ENCODE data around the gene DEFB125. TPM values are rescaled to one million over a fixed set of nuclear protein-coding genes. Genes with fewer than 3 reads are reported as not detected.
"Not testable (repeated sequence)": the region's sequence is repeated elsewhere in the genome, so short reads cannot be mapped to it uniquely, and the experiment has no call there.

The DEFB125 gene
- total RNA-seq, 2 experiments from 2014 or later, result not detected

- CTCF ChIA-PET, result interaction anchor here (0.9 kb wide), 1 partner anchor 9 kb away, joined by 3 read pairs; no protein-coding TSS in a partner anchor
- no peaks in the 10 kb centered on the region for H3K4me1 Mint-ChIP-seq
- ATAC-seq (no peak), DNase-seq (no peak)
- POLR2A ChIA-PET, result no interaction called here
- no peak overlapping the region for H3K27ac Mint-ChIP-seq
- H3K9me3 Mint-ChIP-seq (ENCODE audit: low read depth), result peaks cover 13% of the 10 kb centered on the region
- H3K36me3 Mint-ChIP-seq (ENCODE audit: low read depth), result no peaks in the 10 kb centered on the region
- peaks cover 51% of the 10 kb centered on the region for H3K27me3 Mint-ChIP-seq
- intact Hi-C loops (cut with DNase I, micrococcal nuclease), result no loop called here
- H3K4me3 Mint-ChIP-seq, result no peak overlapping the region
Observed at GRCh38 chr20:95215-95614, 7.7 kb downstream of the DEFB125 start.

- H3K4me1 Mint-ChIP-seq; ATAC-seq; H3K4me3 Mint-ChIP-seq; intact Hi-C loops (cut with DNase I, micrococcal nuclease); H3K27ac Mint-ChIP-seq; DNase-seq; CTCF ChIA-PET; H3K36me3 Mint-ChIP-seq (ENCODE audit: low read depth): not testable (repeated sequence)
- POLR2A ChIA-PET, result interaction anchor here (0.6 kb wide), 1 partner anchor 130 kb away, joined by 3 read pairs; no protein-coding TSS in a partner anchor
- peaks cover 41% of the 10 kb centered on the region for H3K27me3 Mint-ChIP-seq
- peaks cover 13% of the 10 kb centered on the region for H3K9me3 Mint-ChIP-seq (ENCODE audit: low read depth)
Observed at GRCh38 chr20:97691-98090, 10.2 kb downstream of the DEFB125 start.

GRCh38 chr20:101975-102374, 14.5 kb downstream of the DEFB125 start:
- ChIA-PET CTCF (interaction anchor here (1.0 kb wide), 1 partner anchor 229 kb away, joined by 3 read pairs; no protein-coding TSS in a partner anchor), POLR2A (no interaction called here)
- Mint-ChIP-seq H3K27ac (no peak overlapping the region), H3K9me3 (ENCODE audit: low read depth) (no peaks in the 10 kb centered on the region), H3K4me1 (no peaks in the 10 kb centered on the region), H3K36me3 (ENCODE audit: low read depth) (no peaks in the 10 kb centered on the region), H3K4me3 (no peak overlapping the region), H3K27me3 (peaks cover 32% of the 10 kb centered on the region)
- DNase-seq (no peak), ATAC-seq (no peak)
- intact Hi-C loops (cut with DNase I, micrococcal nuclease), result no loop called here

- ATAC-seq (no peak), DNase-seq (no peak)
- ChIA-PET POLR2A (no interaction called here), CTCF (no interaction called here)
- H3K27me3 Mint-ChIP-seq, result peaks cover 30% of the 10 kb centered on the region
- H3K36me3 Mint-ChIP-seq (ENCODE audit: low read depth), result no peaks in the 10 kb centered on the region
- intact Hi-C loops (cut with DNase I, micrococcal nuclease), result no loop called here
- no peaks in the 10 kb centered on the region for H3K4me1 Mint-ChIP-seq
- H3K27ac Mint-ChIP-seq, result no peak overlapping the region
- no peaks in the 10 kb centered on the region for H3K9me3 Mint-ChIP-seq (ENCODE audit: low read depth)
- H3K4me3 Mint-ChIP-seq, result no peak overlapping the region
Observed at GRCh38 chr20:103456-103855, 16.0 kb downstream of the DEFB125 start.

GRCh38 chr20:112396-112795, 24.9 kb downstream of the DEFB125 start:
- Mint-ChIP-seq H3K27me3 (peaks cover 12% of the 10 kb centered on the region), H3K36me3 (ENCODE audit: low read depth) (no peaks in the 10 kb centered on the region), H3K4me3 (no peak overlapping the region), H3K4me1 (no peaks in the 10 kb centered on the region), H3K9me3 (ENCODE audit: low read depth) (peaks cover 6% of the 10 kb centered on the region), H3K27ac (no peak overlapping the region)
- intact Hi-C loops (cut with DNase I, micrococcal nuclease), result no loop called here
- POLR2A ChIA-PET, result no interaction called here
- DNase-seq, result no peak
- CTCF ChIA-PET, result interaction anchor here (2.3 kb wide), 1 partner anchor 11 kb away, joined by 9 read pairs; no protein-coding TSS in a partner anchor
- no peak for ATAC-seq

GRCh38 chr20:117518-117917, 30.0 kb downstream of the DEFB125 start:
- no peaks in the 10 kb centered on the region for H3K4me1 Mint-ChIP-seq
- intact Hi-C loops (cut with DNase I, micrococcal nuclease), result no loop called here
- DNase-seq (no peak), ATAC-seq (no peak)
- no peak overlapping the region for H3K27ac Mint-ChIP-seq
- peaks cover 10% of the 10 kb centered on the region for H3K9me3 Mint-ChIP-seq (ENCODE audit: low read depth)
- ChIA-PET POLR2A (no interaction called here), CTCF (interaction anchor here (0.6 to 1.2 kb wide), 2 partner anchors 9 to 12 kb away, joined by 3 read pairs; no protein-coding TSS in a partner anchor)
- no peak overlapping the region for H3K4me3 Mint-ChIP-seq
- no peaks in the 10 kb centered on the region for H3K36me3 Mint-ChIP-seq (ENCODE audit: low read depth)
- H3K27me3 Mint-ChIP-seq, result peaks cover 29% of the 10 kb centered on the region

- POLR2A ChIA-PET; H3K27ac Mint-ChIP-seq; CTCF ChIA-PET; H3K4me3 Mint-ChIP-seq; ATAC-seq; intact Hi-C loops (cut with DNase I, micrococcal nuclease); DNase-seq; H3K9me3 Mint-ChIP-seq (ENCODE audit: low read depth); H3K4me1 Mint-ChIP-seq; H3K36me3 Mint-ChIP-seq (ENCODE audit: low read depth): not testable (repeated sequence)
- H3K27me3 Mint-ChIP-seq, result peaks cover 16% of the 10 kb centered on the region
Observed at GRCh38 chr20:129786-130323, 42.4 kb downstream of the DEFB125 start.

- H3K27ac Mint-ChIP-seq, result no peak overlapping the region
- ATAC-seq (peak; percentile 57), DNase-seq (peak; percentile 36)
- no peaks in the 10 kb centered on the region for H3K36me3 Mint-ChIP-seq (ENCODE audit: low read depth)
- ChIA-PET POLR2A (interaction anchor here (0.5 kb wide), 1 partner anchor 51 kb away, joined by 3 read pairs; no protein-coding TSS in a partner anchor), CTCF (interaction anchor here (0.5 to 1.6 kb wide), 14 partner anchors 9 to 129 kb away, joined by 3 to 6 read pairs (median 4); no protein-coding TSS in a partner anchor)
- intact Hi-C loops (cut with DNase I, micrococcal nuclease), result no loop called here
- no peaks in the 10 kb centered on the region for H3K4me1 Mint-ChIP-seq
- peaks cover 36% of the 10 kb centered on the region for H3K27me3 Mint-ChIP-seq
- no peak overlapping the region for H3K4me3 Mint-ChIP-seq
- H3K9me3 Mint-ChIP-seq (ENCODE audit: low read depth), result peaks cover 2% of the 10 kb centered on the region
Observed at GRCh38 chr20:137668-138490, 50.4 kb downstream of the DEFB125 start.

GRCh38 chr20:142290-142689, 54.8 kb downstream of the DEFB125 start, which contains the start of gene DEFB126:
TSS of gene DEFB126 (plus strand) at chr20:142590. CDS start at chr20:142629, 39 bp downstream.
- ChIA-PET POLR2A (no interaction called here), CTCF (interaction anchor here (0.6 to 1.1 kb wide), 2 partner anchors 26 to 124 kb away, joined by 3 to 5 read pairs; no protein-coding TSS in a partner anchor)
- Mint-ChIP-seq H3K4me3 (no peak within 1 kb of the TSS), H3K27ac (no peak within 1 kb of the TSS), H3K27me3 (peaks cover 45% of the 10 kb centered on the region), H3K36me3 (ENCODE audit: low read depth) (no peaks in the 10 kb centered on the region), H3K4me1 (no peaks in the 10 kb centered on the region), H3K9me3 (ENCODE audit: low read depth) (peaks cover 2% of the 10 kb centered on the region)
- intact Hi-C loops (cut with DNase I, micrococcal nuclease), result no loop called here
- no peak for DNase-seq
- ATAC-seq, result no peak

- H3K27me3 Mint-ChIP-seq, result peaks cover 34% of the 10 kb centered on the region
- ATAC-seq (no peak), DNase-seq (no peak)
- H3K36me3 Mint-ChIP-seq (ENCODE audit: low read depth), result no peaks in the 10 kb centered on the region
- H3K4me1 Mint-ChIP-seq, result no peaks in the 10 kb centered on the region
- intact Hi-C loops (cut with DNase I, micrococcal nuclease), result no loop called here
- H3K27ac Mint-ChIP-seq, result no peak overlapping the region
- CTCF ChIA-PET, result interaction anchor here (1.2 kb wide), 1 partner anchor 8 kb away, joined by 5 read pairs; no protein-coding TSS in a partner anchor
- H3K4me3 Mint-ChIP-seq, result no peak overlapping the region
- H3K9me3 Mint-ChIP-seq (ENCODE audit: low read depth), result no peaks in the 10 kb centered on the region
- POLR2A ChIA-PET, result no interaction called here
Observed at GRCh38 chr20:145877-146276, 58.4 kb downstream of the DEFB125 start.
